Kidney (tissue), 14 donors: ENCODE measurements around the gene MPDU1. TPM values are rescaled to one million over a fixed set of nuclear protein-coding genes. Genes with fewer than 3 reads are reported as not detected.
A peak's percentile ranks its signal among the peaks of the same experiment; 100 is the strongest.
"Not testable (repeated sequence)": the region's sequence is repeated elsewhere in the genome, so short reads cannot be mapped to it uniquely, and the experiment has no call there.

Experiments
- DNase-seq, 5 donors: peaks; one replicate each; pipeline ENCODE4 v3.0.0-alpha.2; 2013 to 2020
- FAIRE-seq: peaks from 2 replicates; lab custom pipeline; 2012; peaks lifted over from hg19 to GRCh38; lab: Jason Lieb, UNC
- H3K27ac ChIP-seq, 2 donors: one replicate each; pipeline ENCODE4 v1.7.0; 2013; ENCODE audit warnings: low read depth in 2 of 2, low read length in 2 of 2, inconsistent platforms in 1 of 2
- H3K27me3 ChIP-seq: one replicate; pipeline ENCODE4 v1.7.1; 2013; ENCODE audit warnings: low read length, inconsistent platforms; ENCODE audit not compliant: control insufficient read depth, insufficient read depth
- H3K36me3 ChIP-seq, 3 donors: one replicate each; pipeline versions ENCODE4 v1.7.0 to v1.7.1; 2013; ENCODE audit warnings: low read length in 3 of 3, control low read depth in 1 of 3, inconsistent platforms in 1 of 3; ENCODE audit not compliant: insufficient read depth in 3 of 3, control insufficient read depth in 2 of 3
- H3K4me1 ChIP-seq, 3 donors: one replicate each; pipeline versions ENCODE4 v1.7.0 to v1.7.1; 2013; ENCODE audit warnings: low read length in 3 of 3, inconsistent platforms in 1 of 3, low read depth in 1 of 3; ENCODE audit not compliant: control insufficient read depth in 2 of 3, insufficient read depth in 2 of 3
- H3K4me3 ChIP-seq, 3 donors: one replicate each; pipeline versions ENCODE4 v1.7.0 to v1.8.1; 2013; ENCODE audit warnings: low read length in 3 of 3, control low read depth in 1 of 3, inconsistent platforms in 1 of 3
- H3K9ac ChIP-seq, 3 donors: one replicate each; pipeline versions ENCODE4 v1.7.0 to v1.7.1; 2013; ENCODE audit warnings: low read length in 3 of 3, control low read depth in 1 of 3, inconsistent platforms in 1 of 3
- H3K9me3 ChIP-seq, 3 donors: one replicate each; pipeline versions ENCODE4 v1.7.0 to v1.7.1; 2013; ENCODE audit warnings: low read length in 3 of 3, control low read depth in 1 of 3, inconsistent platforms in 1 of 3; ENCODE audit not compliant: control insufficient read depth in 2 of 3, insufficient read depth in 1 of 3
- CTCF ChIP-seq: IDR thresholded peaks from 3 replicates; pipeline ENCODE4 v1.5.1; 2012; ENCODE audit warnings: mild to moderate bottlenecking, moderate library complexity, borderline replicate concordance; ENCODE audit not compliant: insufficient read depth; ENCODE audit errors: extremely low read depth
- intact Hi-C: fragments of 100-400 bp; cut with DNase I; formaldehyde crosslinking; loops from one replicate; pipeline ENCODE4 v1.11.1; 2022
- polyA plus RNA-seq: library from polyadenylated mRNA; stranded (reverse); fragments of 350-450 nt; fragmentation: Illumina TruSeq; extraction: RNeasy Lipid Tissue Mini Kit (QIAGEN cat#74804); gene quantifications from one replicate; pipeline ENCODE4 v1.2.3, GENCODE V29; 2014; ENCODE audit warnings: low read depth, low replicate concordance; ENCODE audit not compliant: insufficient read depth
- total RNA-seq: library from RNA; stranded (reverse); fragmentation: NEBNext Ultra II Directional; extraction: Animal tissue kit (Norgen Biotek cat#: 25700); gene quantifications from one replicate; pipeline ENCODE4 v1.2.1, GENCODE V29; 2021
- donor health status: control.
- donor health status: control.
- donor health status: control.
- donor health status: control.
- donor health status: control.
- donor health status: DM: yes; HTN: yes; CAD: no.
- donor health status: Normal renal cell carcinoma (clear cell type).

Gene MPDU1
- total and polyA plus RNA-seq, 2 donors from 2014 or later = 54.2 to 145 TPM

GRCh38 chr17:7591596-7591995 lies 7.9 kb downstream of the MPDU1 start:
- H3K9me3 ChIP-seq = no peaks in the 10 kb centered on the region
- DNase-seq (peak in 1 of 5 donors; percentile 40), FAIRE-seq (no peak)
- peaks cover 0 to 7% (median 7%) of the 10 kb centered on the region in 3 donors for H3K4me1 ChIP-seq
- H3K27ac ChIP-seq = no peak overlapping the region
- H3K4me3 ChIP-seq = no peak overlapping the region
- H3K27me3 ChIP-seq = no peaks in the 10 kb centered on the region
- H3K9ac ChIP-seq = no peak overlapping the region
- TF ChIP-seq CTCF = no peak
- intact Hi-C loops = no loop called here
- H3K36me3 ChIP-seq = peaks cover 17 to 63% (median 46%) of the 10 kb centered on the region in 3 donors

GRCh38 chr17:7592422-7593021 lies 8.9 kb downstream of the MPDU1 start:
- Histone ChIP-seq H3K27me3 (no peaks in the 10 kb centered on the region), H3K4me1 (peaks cover 0 to 7% (median 7%) of the 10 kb centered on the region in 3 donors), H3K9me3 (no peaks in the 10 kb centered on the region), H3K36me3 (peaks cover 17 to 61% (median 42%) of the 10 kb centered on the region in 3 donors), H3K9ac (no peak overlapping the region), H3K4me3 (no peak overlapping the region), H3K27ac (no peak overlapping the region)
- no peak for FAIRE-seq
- no peak for TF ChIP-seq CTCF
- peak in 1 of 5 donors; percentile 55 for DNase-seq
- intact Hi-C loops = no loop called here

GRCh38 chr17:7593296-7593695 lies 9.6 kb downstream of the MPDU1 start:
- Histone ChIP-seq H3K27me3 (no peaks in the 10 kb centered on the region), H3K9me3 (no peaks in the 10 kb centered on the region), H3K9ac (no peak overlapping the region), H3K4me3 (no peak overlapping the region), H3K4me1 (peaks cover 0 to 7% (median 7%) of the 10 kb centered on the region in 3 donors), H3K36me3 (peaks cover 17 to 57% (median 42%) of the 10 kb centered on the region in 3 donors), H3K27ac (no peak overlapping the region)
- FAIRE-seq (no peak), DNase-seq (peak in 1 of 5 donors; percentile 60)
- intact Hi-C loops = no loop called here
- TF ChIP-seq CTCF = no peak

GRCh38 chr17:7597561-7597960 lies 13.9 kb downstream of the MPDU1 start:
- H3K9ac ChIP-seq, FAIRE-seq, H3K27me3 ChIP-seq, H3K4me1 ChIP-seq, H3K4me3 ChIP-seq, intact Hi-C loops, H3K9me3 ChIP-seq, H3K27ac ChIP-seq: not testable (repeated sequence)
- DNase-seq = peak in 1 of 5 donors; percentile 2
- H3K36me3 ChIP-seq = peaks cover 21 to 69% (median 41%) of the 10 kb centered on the region in 3 donors
